H9 (cell line): Measurements from ENCODE around the gene DNAJC24. TPM values are rescaled to one million over a fixed set of nuclear protein-coding genes. Genes with fewer than 3 reads are reported as not detected.

Source experiments
- DNase-seq: peaks from one replicate; pipeline ENCODE4 v3.0.0-alpha.2; 2017
- H2AFZ ChIP-seq: one replicate; pipeline ENCODE4 v1.6.1; 2013; ENCODE audit warnings: mild to moderate bottlenecking, low read length, control low read depth, moderate library complexity
- H2AK5ac ChIP-seq: 2 replicates; pipeline ENCODE4 v1.6.1; 2013; ENCODE audit warnings: low read length, control low read depth, mixed read lengths; ENCODE audit not compliant: insufficient read length
- H2BK120ac ChIP-seq: one replicate; pipeline ENCODE4 v1.6.1; 2013; ENCODE audit warnings: low read depth, mild to moderate bottlenecking, low read length, control low read depth, inconsistent platforms; ENCODE audit not compliant: poor library complexity, severe bottlenecking
- H2BK12ac ChIP-seq: 2 replicates; pipeline ENCODE4 v1.6.1; 2013; ENCODE audit warnings: low read length, control low read depth, mixed read lengths, low read depth; ENCODE audit not compliant: insufficient read length
- H2BK15ac ChIP-seq: 2 replicates; pipeline ENCODE4 v1.6.1; 2013; ENCODE audit warnings: low read depth, low read length, control low read depth
- H2BK20ac ChIP-seq: one replicate; pipeline ENCODE4 v1.6.1; 2013; ENCODE audit warnings: low read depth, mild to moderate bottlenecking, low read length, control low read depth, inconsistent platforms; ENCODE audit not compliant: poor library complexity, severe bottlenecking
- H2BK5ac ChIP-seq: 2 replicates; pipeline ENCODE4 v1.6.1; 2013; ENCODE audit warnings: low read length, control low read depth, mixed read lengths; ENCODE audit not compliant: insufficient read length
- H3K14ac ChIP-seq: 2 replicates; pipeline ENCODE4 v1.6.1; 2013; ENCODE audit warnings: low read length, control low read depth; ENCODE audit not compliant: insufficient read depth
- H3K18ac ChIP-seq: 2 replicates; pipeline ENCODE4 v1.6.1; 2013; ENCODE audit warnings: low read depth, mild to moderate bottlenecking, mixed read lengths, low read length, control low read depth; ENCODE audit not compliant: insufficient read length
- H3K23ac ChIP-seq: 2 replicates; pipeline ENCODE4 v1.6.1; 2013; ENCODE audit warnings: low read length, control low read depth, mixed read lengths, low read depth; ENCODE audit not compliant: insufficient read length
- H3K23me2 ChIP-seq: 2 replicates; pipeline ENCODE4 v1.6.1; 2013; ENCODE audit warnings: low read depth, mild to moderate bottlenecking, mixed read lengths, low read length, control low read depth; ENCODE audit not compliant: insufficient read length, poor library complexity, severe bottlenecking
- H3K27ac ChIP-seq: 2 replicates; pipeline ENCODE4 v1.5.1; 2013; ENCODE audit warnings: low read length, control low read depth, mixed read lengths, low read depth; ENCODE audit not compliant: insufficient read length
- H3K27me3 ChIP-seq: 2 replicates; pipeline ENCODE4 v1.6.1; 2013; ENCODE audit warnings: low read length, control low read depth, inconsistent platforms; ENCODE audit not compliant: insufficient read depth
- H3K4ac ChIP-seq: 2 replicates; pipeline ENCODE4 v1.6.1; 2013; ENCODE audit warnings: low read depth, mild to moderate bottlenecking, control low read depth, inconsistent platforms, low read length, moderate library complexity
- H3K4me1 ChIP-seq: 2 replicates; pipeline ENCODE4 v1.6.1; 2013; ENCODE audit warnings: low read length, control low read depth, inconsistent platforms; ENCODE audit not compliant: insufficient read depth
- H3K4me2 ChIP-seq: 2 replicates; pipeline ENCODE4 v1.6.1; 2013; ENCODE audit warnings: low read length, control low read depth, mixed read lengths; ENCODE audit not compliant: insufficient read length, insufficient read depth
- H3K56ac ChIP-seq: 2 replicates; pipeline ENCODE4 v1.6.1; 2013; ENCODE audit warnings: low read depth, mild to moderate bottlenecking, mixed read lengths, low read length, control low read depth; ENCODE audit not compliant: insufficient read length
- H3K79me1 ChIP-seq: 2 replicates; pipeline ENCODE4 v1.6.1; 2013; ENCODE audit warnings: low read depth, mild to moderate bottlenecking, moderate library complexity, low read length, control low read depth, inconsistent platforms; ENCODE audit not compliant: insufficient read depth, poor library complexity, severe bottlenecking
- H3K79me2 ChIP-seq: 2 replicates; pipeline ENCODE4 v1.6.1; 2013; ENCODE audit warnings: low read length, control low read depth, inconsistent platforms; ENCODE audit not compliant: insufficient read depth
- H3K9ac ChIP-seq: 2 replicates; pipeline ENCODE4 v1.6.1; 2013; ENCODE audit warnings: low read length, control low read depth, mixed read lengths; ENCODE audit not compliant: insufficient read length; ENCODE audit errors: extremely low read depth
- H3K9me3 ChIP-seq: one replicate; pipeline ENCODE4 v1.6.1; 2013; ENCODE audit warnings: low read depth, low read length, inconsistent platforms; ENCODE audit not compliant: control insufficient read depth
- H3T11ph ChIP-seq: one replicate; pipeline ENCODE4 v1.6.1; 2013; ENCODE audit warnings: mild to moderate bottlenecking, low read length, control low read depth, inconsistent platforms
- H4K20me1 ChIP-seq: one replicate; pipeline ENCODE4 v1.6.1; 2013; ENCODE audit not compliant: control insufficient read depth, insufficient read length, insufficient read depth
- H4K5ac ChIP-seq: 2 replicates; pipeline ENCODE4 v1.6.1; 2013; ENCODE audit warnings: low read depth, mild to moderate bottlenecking, mixed read lengths, low read length, control low read depth; ENCODE audit not compliant: insufficient read length
- H4K8ac ChIP-seq: replicated peaks from 2 replicates; pipeline ENCODE4 v1.6.1; 2013; ENCODE audit warnings: low read length, control low read depth, mixed read lengths, low read depth; ENCODE audit not compliant: insufficient read length
- H4K91ac ChIP-seq: 2 replicates; pipeline ENCODE4 v1.6.1; 2013; ENCODE audit warnings: low read depth, mild to moderate bottlenecking, moderate library complexity, mixed read lengths, low read length, control low read depth; ENCODE audit not compliant: insufficient read length
- H3K27ac Mint-ChIP-seq, 3 experiments: 2 replicates in 2 of 3; 3 replicates in 1 of 3; pipeline ENCODE4 v1.8.0; 2020 to 2021; ENCODE audit warnings: mixed read lengths in 3 of 3, mild to moderate bottlenecking in 1 of 3, moderate library complexity in 1 of 3
- H3K27me3 Mint-ChIP-seq: 2 replicates; pipeline ENCODE4 v1.8.0; 2021; ENCODE audit warnings: low read depth, mild to moderate bottlenecking, moderate library complexity, mixed read lengths
- H3K36me3 Mint-ChIP-seq, 3 experiments: 2 replicates in 2 of 3; 3 replicates in 1 of 3; pipeline ENCODE4 v1.8.0; 2020 to 2021; ENCODE audit warnings: low read depth in 3 of 3, mixed read lengths in 3 of 3; ENCODE audit not compliant: insufficient read depth in 1 of 3
- H3K4me1 Mint-ChIP-seq, 2 experiments: 2 replicates each; pipeline ENCODE4 v1.8.0; 2020; ENCODE audit warnings: mixed read lengths in 2 of 2
- H3K4me3 Mint-ChIP-seq, 2 experiments: 2 replicates in 1 of 2; 3 replicates in 1 of 2; pipeline ENCODE4 v1.8.0; 2020 to 2021; ENCODE audit warnings: mild to moderate bottlenecking in 2 of 2, mixed read lengths in 2 of 2, moderate library complexity in 1 of 2
- H3K9me3 Mint-ChIP-seq, 2 experiments: 2 replicates in 1 of 2; 3 replicates in 1 of 2; pipeline ENCODE4 v1.8.0; 2020; ENCODE audit warnings: mild to moderate bottlenecking in 2 of 2, mixed read lengths in 2 of 2, moderate library complexity in 1 of 2
- WGBS: extraction: QIAGEN DNeasy Blood & Tissue Kit; methylation state at CpG from one replicate; pipeline ENCODE4 v1.1.7; 2013; ENCODE audit warnings: missing lambda C conversion rate, low lambda C conversion rate, mixed read lengths; ENCODE audit not compliant: insufficient read length; ENCODE audit errors: extremely low coverage; 5-methylcytosine and 5-hydroxymethylcytosine counted together
- total RNA-seq: library from RNA; stranded (reverse); gene quantifications from 2 replicates; pipeline ENCODE4 v1.2.1, GENCODE V29; 2021
- TF ChIP-seq, protein P1 (sequence below): fragments of 200-600 bp; sonication (generic); conservative IDR thresholded peaks from 3 replicates; pipeline ENCODE4 v1.8.0; 2021; ENCODE audit warnings: antibody characterized with exemption, mild to moderate bottlenecking

Gene DNAJC24
- total RNA-seq, 1 experiment from 2014 or later, result 16.7 TPM

DNA sequence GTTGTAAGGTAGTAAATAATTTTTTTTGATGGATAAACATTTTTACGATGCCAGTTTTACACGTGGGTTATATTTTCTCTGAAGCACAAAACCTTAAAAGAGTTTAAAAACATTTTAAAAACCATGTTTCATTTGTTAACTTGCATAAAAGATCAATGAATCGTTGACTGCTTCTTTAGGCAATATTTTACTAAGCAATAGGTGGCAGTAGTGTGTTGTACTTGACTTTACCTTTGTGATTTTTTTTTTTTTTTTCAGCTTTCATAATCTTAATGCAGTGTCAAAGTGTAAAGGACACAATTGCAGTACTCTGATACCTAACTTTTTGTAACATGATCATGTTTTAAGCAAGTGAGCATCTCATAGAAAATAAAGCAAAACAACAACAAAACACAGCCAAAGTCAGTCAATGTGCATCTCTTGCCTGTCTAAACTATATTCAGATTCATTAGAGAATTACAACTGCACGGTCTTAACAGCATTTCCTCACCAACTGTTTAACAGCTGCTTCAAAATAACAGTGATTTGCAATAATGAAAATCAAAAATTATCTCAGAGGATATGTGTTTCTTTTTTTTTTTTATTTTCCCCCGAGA is 27.7 kb downstream of the DNAJC24 start:
- Histone ChIP-seq H3K9me3 (no peaks in the 10 kb centered on the region), H2BK20ac (no peak overlapping the region), H3K79me2 (no peaks in the 10 kb centered on the region), H3K18ac (no peak overlapping the region), H3K14ac (no peak overlapping the region), H3K23ac (no peak overlapping the region), H3K4ac (no peak overlapping the region), H2BK5ac (no peak overlapping the region), H2BK120ac (no peak overlapping the region), H4K8ac (no peak overlapping the region), H4K91ac (no peak overlapping the region), H3K23me2 (no peaks in the 10 kb centered on the region), H2AK5ac (no peak overlapping the region), H2BK15ac (no peak overlapping the region), H4K20me1 (no peaks in the 10 kb centered on the region), H3K4me2 (no peak overlapping the region), H4K5ac (no peak overlapping the region), H2BK12ac (no peak overlapping the region), H3K27ac (no peak overlapping the region), H3K9ac (no peak overlapping the region), H3K56ac (no peak overlapping the region), H3K79me1 (no peaks in the 10 kb centered on the region), H2AFZ (no peak overlapping the region), H3K27me3 (no peaks in the 10 kb centered on the region), H3T11ph (no peak overlapping the region), H3K4me1 (no peaks in the 10 kb centered on the region)
- TF ChIP-seq, protein P1, sequence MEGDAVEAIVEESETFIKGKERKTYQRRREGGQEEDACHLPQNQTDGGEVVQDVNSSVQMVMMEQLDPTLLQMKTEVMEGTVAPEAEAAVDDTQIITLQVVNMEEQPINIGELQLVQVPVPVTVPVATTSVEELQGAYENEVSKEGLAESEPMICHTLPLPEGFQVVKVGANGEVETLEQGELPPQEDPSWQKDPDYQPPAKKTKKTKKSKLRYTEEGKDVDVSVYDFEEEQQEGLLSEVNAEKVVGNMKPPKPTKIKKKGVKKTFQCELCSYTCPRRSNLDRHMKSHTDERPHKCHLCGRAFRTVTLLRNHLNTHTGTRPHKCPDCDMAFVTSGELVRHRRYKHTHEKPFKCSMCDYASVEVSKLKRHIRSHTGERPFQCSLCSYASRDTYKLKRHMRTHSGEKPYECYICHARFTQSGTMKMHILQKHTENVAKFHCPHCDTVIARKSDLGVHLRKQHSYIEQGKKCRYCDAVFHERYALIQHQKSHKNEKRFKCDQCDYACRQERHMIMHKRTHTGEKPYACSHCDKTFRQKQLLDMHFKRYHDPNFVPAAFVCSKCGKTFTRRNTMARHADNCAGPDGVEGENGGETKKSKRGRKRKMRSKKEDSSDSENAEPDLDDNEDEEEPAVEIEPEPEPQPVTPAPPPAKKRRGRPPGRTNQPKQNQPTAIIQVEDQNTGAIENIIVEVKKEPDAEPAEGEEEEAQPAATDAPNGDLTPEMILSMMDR, result peak; percentile 80
- H3K9me3 Mint-ChIP-seq, result peaks cover 10 to 11% of the 10 kb centered on the region in 2 experiments
- H3K36me3 Mint-ChIP-seq, result peaks cover 15 to 20% (median 19%) of the 10 kb centered on the region in 3 experiments
- WGBS, result no CpG with 5 or more reads among the region's 5 CpGs
- no peaks in the 10 kb centered on the region for H3K4me1 Mint-ChIP-seq
- no peak for DNase-seq
- H3K27ac Mint-ChIP-seq, result no peak overlapping the region
- H3K27me3 Mint-ChIP-seq, result no peaks in the 10 kb centered on the region
- H3K4me3 Mint-ChIP-seq, result no peak overlapping the region
